ENCODE data around the gene DCAF7.

- TF ChIP-seq CTCF (IDR thresholded peaks at IDR 0.05) = no peak
- TF ChIP-seq POLR2A (IDR thresholded peaks at IDR 0.05) = no peak
Observed at GRCh38 chr17:63634816-63635215, 84.5 kb downstream of the DCAF7 start.
